Thyroid gland (tissue), 4 donors: Measurements from ENCODE around the gene SMTN. TPM values are rescaled to one million over a fixed set of nuclear protein-coding genes. Genes with fewer than 3 reads are reported as not detected.
"Not testable (repeated sequence)": the region's sequence is repeated elsewhere in the genome, so short reads cannot be mapped to it uniquely, and the experiment has no call there.

Experiments
- DNase-seq, 2 donors: peaks; one replicate each; pipeline ENCODE4 v3.0.0-alpha.2; 2019
- H3K27ac ChIP-seq, 3 donors: fragments of 200-600 bp; sonication (generic); 1 replicate in 2 of 3; 2 replicates in 1 of 3; pipeline ENCODE4 v1.5.1; 2016 to 2019; ENCODE audit warnings: mild to moderate bottlenecking in 1 of 3, moderate library complexity in 1 of 3
- H3K27me3 ChIP-seq: fragments of 200-600 bp; sonication (generic); one replicate; pipeline ENCODE4 v1.5.1; 2019
- H3K36me3 ChIP-seq, 2 donors: fragments of 200-600 bp; sonication (generic); one replicate each; pipeline ENCODE4 v1.5.1; 2016 to 2019
- H3K4me1 ChIP-seq, 2 donors: fragments of 200-600 bp; sonication (generic); one replicate each; pipeline ENCODE4 v1.5.1; 2017 to 2019
- H3K4me3 ChIP-seq, 3 donors: fragments of 200-600 bp; sonication (generic); replicated peaks in 1 of 3; 1 replicate in 2 of 3; 2 replicates in 1 of 3; pipeline ENCODE4 v1.5.1; 2016; ENCODE audit warnings: mild to moderate bottlenecking in 1 of 3
- H3K9me3 ChIP-seq: fragments of 200-600 bp; sonication (generic); one replicate; pipeline ENCODE4 v1.5.1; 2017
- CTCF ChIP-seq, 6 experiments: fragments of 200-600 bp in 3 of 6; fragments of 450-650 bp in 3 of 6; sonication (generic) in 3 of 6; IDR thresholded peaks; one replicate each; pipeline ENCODE4 v1.5.1; 2016 to 2019; ENCODE audit warnings: antibody characterized with exemption in 6 of 6, mild to moderate bottlenecking in 2 of 6, inconsistent platforms in 1 of 6, moderate library complexity in 1 of 6
- POLR2A ChIP-seq, 2 donors: fragments of 450-650 bp; IDR thresholded peaks; one replicate each; pipeline ENCODE4 v1.6.1; 2017; ENCODE audit warnings: antibody characterized with exemption in 2 of 2, mild to moderate bottlenecking in 2 of 2, moderate library complexity in 1 of 2
- WGBS, 2 donors: methylation state at CpG; one replicate each; pipeline ENCODE4 v1.1.5; 2017; 5-methylcytosine and 5-hydroxymethylcytosine counted together
- intact Hi-C: fragments of 100-400 bp; cut with DNase I; formaldehyde crosslinking; loops from one replicate; pipeline ENCODE4 v1.15.1; 2023
- total RNA-seq, 4 donors: library from RNA; depleted of rRNA; stranded (reverse); fragments of >200 nt; gene quantifications; one replicate each; pipeline ENCODE4 v1.2.3, GENCODE V29; 2016

SMTN gene
- total RNA-seq, 4 donors from 2014 or later, result 46.2 to 60.3 (median 54.2) TPM

- H3K36me3 ChIP-seq, result no peaks in the 10 kb centered on the region
- TF ChIP-seq POLR2A (IDR thresholded peaks at IDR 0.05) (no peak), CTCF (IDR thresholded peaks at IDR 0.05) (no peak)
- intact Hi-C loops, result no loop called here
- H3K9me3 ChIP-seq, result no peaks in the 10 kb centered on the region
- no peak overlapping the region for H3K27ac ChIP-seq
- H3K4me1 ChIP-seq, result no peaks in the 10 kb centered on the region
- no peaks in the 10 kb centered on the region for H3K27me3 ChIP-seq
- DNase-seq, result no peak
- 67 to 75% methylated on average over 2 of the region's 2 CpGs for WGBS, 2 donors
- no peak overlapping the region for H3K4me3 ChIP-seq
These were observed 18.4 kb upstream of the SMTN start for GRCh38 chr22:31062566-31063230.

- Histone ChIP-seq H3K27ac (no peak overlapping the region), H3K36me3 (no peaks in the 10 kb centered on the region), H3K9me3 (no peaks in the 10 kb centered on the region), H3K4me1 (no peaks in the 10 kb centered on the region), H3K4me3 (no peak overlapping the region), H3K27me3 (no peaks in the 10 kb centered on the region)
- DNase-seq, result no peak
- TF ChIP-seq POLR2A (IDR thresholded peaks at IDR 0.05) (no peak), CTCF (IDR thresholded peaks at IDR 0.05) (no peak)
- intact Hi-C loops, result no loop called here
- WGBS, 2 donors, result 93 to 95% methylated on average over 6 of the region's 6 CpGs
These were observed 16.7 kb upstream of the SMTN start for GRCh38 chr22:31064369-31064768.

- Histone ChIP-seq H3K4me3 (no peak overlapping the region), H3K9me3 (no peaks in the 10 kb centered on the region), H3K27me3 (no peaks in the 10 kb centered on the region), H3K27ac (no peak overlapping the region), H3K36me3 (no peaks in the 10 kb centered on the region), H3K4me1 (no peaks in the 10 kb centered on the region)
- intact Hi-C loops, result no loop called here
- no peak for TF ChIP-seq CTCF (IDR thresholded peaks at IDR 0.05)
- no peak for TF ChIP-seq POLR2A (IDR thresholded peaks at IDR 0.05)
- 65 to 68% methylated on average over 11 of the region's 11 CpGs for WGBS, 2 donors
- no peak for DNase-seq
These were observed 12.1 kb upstream of the SMTN start for GRCh38 chr22:31068970-31069369.

GRCh38 chr22:31069691-31070314 lies 11.3 kb upstream of the SMTN start:
- H3K27me3 ChIP-seq, H3K4me3 ChIP-seq, H3K36me3 ChIP-seq, H3K9me3 ChIP-seq, H3K4me1 ChIP-seq, intact Hi-C loops, H3K27ac ChIP-seq, DNase-seq: not testable (repeated sequence)
- WGBS, 2 donors, result 89 to 96% methylated on average over 6 of the region's 6 CpGs

GRCh38 chr22:31073125-31073524 lies 8.0 kb upstream of the SMTN start:
- 87 to 93% methylated on average over 9 of the region's 9 CpGs for WGBS, 2 donors
- H3K27me3 ChIP-seq, H3K36me3 ChIP-seq, H3K27ac ChIP-seq, H3K4me3 ChIP-seq, intact Hi-C loops, H3K4me1 ChIP-seq, H3K9me3 ChIP-seq, DNase-seq: not testable (repeated sequence)

GRCh38 chr22:31073545-31074145 lies 7.5 kb upstream of the SMTN start:
- H3K27me3 ChIP-seq, H3K9me3 ChIP-seq, H3K27ac ChIP-seq, H3K36me3 ChIP-seq, intact Hi-C loops, H3K4me1 ChIP-seq, H3K4me3 ChIP-seq, DNase-seq: not testable (repeated sequence)
- WGBS, 2 donors, result 87 to 89% methylated on average over 4 to 5 of the region's 5 CpGs
